Fibroblast of skin of back (primary cell): ENCODE data around the gene PPM1N. TPM values are rescaled to one million over a fixed set of nuclear protein-coding genes. Genes with fewer than 3 reads are reported as not detected.

Experiments
- DNase-seq: peaks from one replicate; pipeline ENCODE4 v3.0.0-alpha.2; 2013
- polyA plus RNA-seq, 2 experiments: library from polyadenylated mRNA; unstranded; fragments of 120-200 nt; gene quantifications; one replicate each; pipeline ENCODE4 v1.2.1, GENCODE V29; 2013; ENCODE audit not compliant: insufficient read length in 2 of 2

PPM1N gene
- polyA plus RNA-seq (2013, experiment 1 of 2; ENCODE audit: insufficient read length): 1.4 TPM
- polyA plus RNA-seq (2013, experiment 2 of 2; ENCODE audit: insufficient read length): 1.9 TPM

DNA sequence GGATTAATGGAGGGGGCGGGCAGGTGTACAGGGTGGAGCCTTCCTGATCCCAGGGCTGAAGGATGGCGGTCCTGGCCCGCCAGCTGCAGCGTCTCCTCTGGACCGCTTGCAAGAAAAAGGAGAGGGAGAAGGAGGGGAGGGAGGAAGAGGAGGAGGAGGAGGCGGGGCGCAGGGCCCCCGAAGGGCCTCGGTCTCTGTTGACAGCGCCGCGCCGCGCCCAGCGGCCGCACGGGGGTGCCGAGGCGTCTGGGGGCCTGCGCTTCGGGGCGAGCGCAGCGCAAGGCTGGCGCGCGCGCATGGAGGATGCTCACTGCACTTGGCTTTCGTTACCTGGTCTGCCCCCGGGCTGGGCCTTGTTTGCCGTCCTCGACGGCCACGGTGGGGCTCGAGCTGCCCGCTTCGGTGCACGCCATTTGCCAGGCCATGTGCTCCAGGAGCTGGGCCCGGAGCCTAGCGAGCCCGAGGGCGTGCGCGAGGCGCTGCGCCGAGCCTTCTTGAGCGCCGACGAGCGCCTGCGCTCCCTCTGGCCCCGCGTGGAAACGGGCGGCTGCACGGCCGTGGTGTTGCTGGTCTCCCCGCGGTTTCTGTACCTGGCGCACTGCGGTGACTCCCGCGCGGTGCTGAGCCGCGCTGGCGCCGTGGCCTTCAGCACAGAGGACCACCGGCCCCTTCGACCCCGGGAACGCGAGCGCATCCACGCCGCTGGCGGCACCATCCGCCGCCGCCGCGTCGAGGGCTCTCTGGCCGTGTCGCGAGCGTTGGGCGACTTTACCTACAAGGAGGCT lies at the start of gene PPM1N:
PPM1N (plus strand) TSS at position 33 of the 785 bp plus-strand sequence; CDS start at position 63, 30 bp downstream.
- no peak for DNase-seq

- DNase-seq: no peak
These were observed 49.4 kb upstream of the PPM1N start for GRCh38 chr19:45448887-45449299.

- DNase-seq: no peak
These were observed 48.3 kb upstream of the PPM1N start for GRCh38 chr19:45450012-45450333.

GRCh38 chr19:45451131-45451849 lies 47.0 kb upstream of the PPM1N start:
- peak; percentile 80 for DNase-seq

- DNase-seq: no peak
These were observed 46.3 kb upstream of the PPM1N start for GRCh38 chr19:45451850-45452387.

- peak; percentile 99 for DNase-seq
These were observed 42.3 kb upstream of the PPM1N start for GRCh38 chr19:45455707-45456499.

GRCh38 chr19:45456500-45456815 lies 41.8 kb upstream of the PPM1N start:
- DNase-seq: no peak

GRCh38 chr19:45457776-45458175 lies 40.5 kb upstream of the PPM1N start:
- no peak for DNase-seq

DNA sequence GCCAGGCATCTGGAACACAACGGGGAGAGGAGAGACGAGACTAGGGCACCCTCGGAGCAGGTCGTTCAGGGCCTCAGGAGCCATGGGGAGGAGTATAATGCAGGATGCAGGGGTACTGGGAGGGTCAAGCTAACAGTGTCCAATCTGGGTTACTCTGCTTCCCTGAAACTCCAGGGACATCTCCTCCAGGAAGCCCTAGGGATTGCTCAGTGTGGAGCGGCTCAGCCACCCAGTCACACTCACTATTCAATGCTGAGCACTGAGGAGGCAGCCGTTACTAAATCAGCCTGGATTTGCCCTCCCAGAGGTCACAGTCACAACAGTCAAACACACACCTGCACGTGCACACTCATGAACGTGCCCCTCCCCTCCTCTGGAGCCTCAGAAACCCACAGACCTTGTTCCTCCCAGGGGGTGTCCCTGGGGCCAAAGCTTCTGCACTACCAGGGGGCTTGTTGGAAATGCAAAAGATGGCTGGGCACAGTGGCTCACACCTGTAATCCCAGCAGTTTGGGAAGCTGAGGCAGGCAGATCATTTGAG lies 37.4 kb upstream of the PPM1N start:
- no peak for DNase-seq

- no peak for DNase-seq
These were observed 36.1 kb upstream of the PPM1N start for GRCh38 chr19:45462174-45462573.

- DNase-seq: no peak
These were observed 35.0 kb upstream of the PPM1N start for GRCh38 chr19:45463241-45463640.

- no peak for DNase-seq
These were observed 34.0 kb upstream of the PPM1N start for GRCh38 chr19:45464274-45464673.

DNA sequence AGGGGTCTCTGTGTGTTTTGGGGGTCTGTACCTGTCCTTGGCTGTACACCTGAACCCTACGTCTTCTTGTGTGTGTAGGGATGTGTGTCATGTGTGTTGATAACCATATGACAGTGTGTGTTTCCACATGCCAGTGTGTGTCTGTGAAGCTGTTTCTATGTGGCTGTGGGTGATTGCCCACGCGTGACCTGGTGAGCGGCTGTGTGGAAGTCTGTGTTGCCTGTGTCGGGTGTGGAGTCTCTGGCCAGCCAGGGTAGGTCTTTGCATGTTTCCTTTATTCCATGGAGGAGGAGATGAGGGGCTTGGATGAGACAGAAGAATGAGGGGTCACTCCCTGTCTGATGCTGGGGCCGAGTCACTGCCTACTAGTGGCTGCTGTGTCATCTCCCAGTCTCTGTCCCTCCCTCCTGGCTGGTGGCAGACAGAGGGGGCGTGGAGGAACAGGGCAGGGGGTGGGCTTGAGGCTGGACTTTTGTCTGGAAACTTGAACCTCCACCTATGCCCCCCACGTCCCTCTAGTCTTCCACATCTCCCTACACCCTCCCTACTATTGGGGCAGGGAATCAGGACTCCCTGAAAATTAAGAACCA lies 33.3 kb upstream of the PPM1N start:
- no peak for DNase-seq

GRCh38 chr19:45467115-45467455 lies 31.2 kb upstream of the PPM1N start:
- DNase-seq: no peak

- peak; percentile 93 for DNase-seq
These were observed 30.6 kb upstream of the PPM1N start, which contains the start of gene FOSB for GRCh38 chr19:45467456-45468158. Gene FOSB (plus strand): TSS chr19:45467996. CDS start chr19:45468587, 591 bp downstream.

- no peak for DNase-seq
These were observed 30.0 kb upstream of the PPM1N start for GRCh38 chr19:45468159-45468651.

DNA sequence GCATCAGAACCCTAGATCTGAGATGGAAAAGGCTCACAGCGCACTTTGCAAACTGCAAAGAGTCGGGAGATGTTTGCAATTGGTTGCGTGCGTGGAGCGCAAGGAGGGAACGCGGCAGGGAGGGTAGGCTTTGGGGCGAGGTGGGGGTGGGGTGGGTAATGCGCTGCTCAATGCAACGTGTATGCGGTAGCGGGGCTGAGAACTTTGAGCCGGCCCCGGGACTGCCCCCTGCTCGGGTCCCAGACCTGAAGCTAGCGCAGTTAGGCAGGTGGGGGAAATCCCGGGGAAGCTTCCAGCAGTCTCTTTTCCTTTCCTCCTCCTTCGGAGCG lies 29.5 kb upstream of the PPM1N start:
- peak; percentile 36 for DNase-seq

DNA sequence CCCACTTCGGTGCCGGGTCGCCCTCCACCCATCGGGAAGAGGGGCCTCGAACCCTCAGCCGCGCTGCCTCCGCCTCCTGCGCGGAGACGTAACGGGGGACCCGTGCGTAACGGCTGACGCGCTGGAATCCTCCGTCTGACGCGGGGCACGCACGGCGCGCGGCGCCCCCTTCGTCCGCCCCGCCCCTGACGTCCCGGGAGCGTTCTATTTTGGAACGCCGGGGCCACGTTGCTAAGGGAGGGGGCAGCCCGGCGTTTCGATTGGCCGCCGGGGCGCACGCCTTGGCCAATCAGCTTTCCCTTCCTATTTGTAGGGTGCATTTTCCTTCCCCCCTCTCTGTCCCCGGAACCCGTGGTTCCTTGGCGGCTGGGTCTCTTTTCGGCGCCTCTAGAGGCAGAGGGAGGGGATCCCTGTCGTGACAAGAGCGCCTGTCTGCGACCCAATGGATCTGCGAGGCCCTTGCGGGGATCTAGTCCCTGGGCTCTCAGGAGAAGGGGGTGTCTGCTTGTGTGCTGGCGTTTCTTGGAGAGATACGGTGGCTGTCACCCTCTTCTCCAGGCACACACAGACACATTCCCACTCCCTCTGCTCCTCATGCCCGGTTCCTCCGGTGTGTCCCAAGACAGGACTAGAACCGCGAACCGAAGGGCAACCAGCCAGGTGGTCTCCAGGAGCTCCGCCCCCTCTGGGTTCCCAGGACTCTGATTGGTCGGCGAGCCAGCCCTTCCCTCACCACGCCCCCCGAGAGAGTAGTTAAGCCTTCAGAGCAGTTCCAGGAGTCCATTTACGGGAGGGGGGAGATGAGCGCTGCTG lies 28.9 kb upstream of the PPM1N start:
- DNase-seq: peak; percentile 95

DNA sequence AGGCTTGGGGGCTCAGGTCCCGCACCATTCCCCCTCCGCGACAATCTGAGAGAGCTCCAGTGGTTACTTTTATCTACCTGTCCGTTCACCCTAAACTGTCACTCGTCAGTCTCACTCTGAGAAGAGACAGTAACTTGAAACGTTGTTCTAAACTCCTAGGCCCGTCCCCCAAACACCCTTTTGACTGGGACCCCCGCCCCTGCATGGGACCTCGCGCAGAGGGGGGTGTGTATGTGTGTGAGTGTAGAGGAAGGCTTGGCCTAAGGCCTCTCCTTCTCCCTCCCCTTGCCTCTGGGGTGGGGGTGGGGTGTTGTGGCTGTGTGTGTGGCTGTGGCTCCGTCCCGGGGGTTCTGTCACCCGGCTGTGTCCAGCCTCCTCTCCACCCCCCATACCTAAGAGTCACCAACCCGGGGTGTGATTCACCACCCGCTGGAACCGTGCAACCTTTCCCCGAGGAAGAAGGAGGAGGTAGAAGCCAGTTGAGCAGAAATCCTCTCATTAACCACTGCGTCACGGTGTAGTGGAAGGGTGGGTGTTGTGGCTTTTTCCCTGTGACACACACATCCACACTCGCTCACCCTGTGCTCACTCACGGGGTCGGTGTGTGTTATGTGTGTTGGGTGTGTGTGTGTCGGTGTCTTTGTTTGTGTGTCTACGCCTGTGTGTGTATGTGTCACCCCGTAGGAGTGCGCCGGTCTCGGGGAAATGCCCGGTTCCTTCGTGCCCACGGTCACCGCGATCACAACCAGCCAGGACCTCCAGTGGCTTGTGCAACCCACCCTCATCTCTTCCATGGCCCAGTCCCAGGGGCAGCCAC lies 28.1 kb upstream of the PPM1N start:
- DNase-seq: peak; percentile 52

GRCh38 chr19:45470762-45471081 lies 27.5 kb upstream of the PPM1N start:
- no peak for DNase-seq
